KG1 (cell line): ENCODE results near the gene CASTOR1.

Experiments
- DNase-seq: peaks from one replicate; lab custom pipeline; 2025; lab: John Stamatoyannopoulos, UW

The CASTOR1 gene

DNA sequence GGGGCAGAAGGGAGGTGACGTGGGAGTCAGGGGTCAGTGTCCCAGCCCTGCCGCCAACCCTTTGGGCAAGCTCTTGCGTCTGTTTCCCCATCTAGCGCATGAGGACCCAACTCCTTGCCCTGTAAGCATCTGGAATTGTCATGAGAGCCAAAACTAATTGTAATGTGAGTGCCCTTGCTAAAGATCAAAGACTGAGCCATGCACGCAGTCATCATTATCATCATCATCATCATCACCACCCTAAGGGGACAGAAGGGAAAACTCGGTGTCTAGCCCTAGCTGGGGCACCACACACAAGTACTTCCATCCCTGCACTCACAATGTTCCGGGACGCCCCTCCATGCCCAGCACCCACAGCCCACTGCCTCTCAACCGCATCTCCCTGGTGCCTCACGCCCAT is 45.2 kb downstream of the CASTOR1 start:
- DNase-seq: no peak

GRCh38 chr22:30243661-30244060 is 45.6 kb downstream of the CASTOR1 start:
- no peak for DNase-seq

GRCh38 chr22:30241576-30242371 is 47.5 kb downstream of the CASTOR1 start:
- DNase-seq: no peak

DNA sequence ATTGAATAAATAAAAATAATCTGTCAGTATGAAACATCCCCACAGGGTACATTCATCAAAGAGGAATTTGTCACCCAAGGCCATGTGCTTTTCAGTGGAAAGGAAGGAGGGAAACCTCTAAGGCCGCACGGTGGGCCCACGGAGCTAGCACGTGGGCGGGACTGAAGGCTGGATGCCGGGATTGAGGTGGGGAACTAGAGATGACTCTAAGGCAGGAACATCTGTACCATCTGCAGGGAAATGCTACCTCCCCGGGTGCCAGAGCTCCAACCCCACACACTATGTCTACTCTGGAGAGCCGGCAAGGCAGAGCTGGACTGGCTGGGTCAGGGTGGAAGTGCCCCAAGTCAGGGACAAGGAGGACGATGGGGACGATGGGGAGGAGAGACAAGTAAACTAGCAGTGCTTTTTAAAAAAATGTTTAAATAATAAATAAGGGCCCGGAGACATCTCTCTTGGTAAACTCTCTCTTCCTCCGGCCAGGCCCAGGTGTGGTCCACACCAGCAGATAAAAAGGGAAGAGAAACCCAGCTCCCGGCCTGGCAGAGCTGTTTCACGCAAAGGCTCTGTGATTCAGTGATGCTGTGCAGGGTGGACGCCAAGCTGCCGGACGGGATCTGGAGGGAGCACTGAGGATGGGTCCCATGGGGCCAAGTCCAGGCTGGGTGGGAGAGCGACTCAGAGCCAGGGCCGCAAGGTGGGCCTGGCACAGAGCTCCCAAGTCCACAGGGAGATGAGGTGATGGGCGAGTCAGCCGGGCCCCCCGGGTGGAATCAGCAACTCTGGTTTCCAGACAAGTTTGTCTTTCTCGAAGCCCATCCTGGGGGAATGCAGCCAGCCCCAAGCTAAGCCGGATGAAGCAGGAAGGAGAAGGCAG is 48.5 kb downstream of the CASTOR1 start:
- no peak for DNase-seq

GRCh38 chr22:30239488-30240405 is 49.6 kb downstream of the CASTOR1 start:
- no peak for DNase-seq

DNA sequence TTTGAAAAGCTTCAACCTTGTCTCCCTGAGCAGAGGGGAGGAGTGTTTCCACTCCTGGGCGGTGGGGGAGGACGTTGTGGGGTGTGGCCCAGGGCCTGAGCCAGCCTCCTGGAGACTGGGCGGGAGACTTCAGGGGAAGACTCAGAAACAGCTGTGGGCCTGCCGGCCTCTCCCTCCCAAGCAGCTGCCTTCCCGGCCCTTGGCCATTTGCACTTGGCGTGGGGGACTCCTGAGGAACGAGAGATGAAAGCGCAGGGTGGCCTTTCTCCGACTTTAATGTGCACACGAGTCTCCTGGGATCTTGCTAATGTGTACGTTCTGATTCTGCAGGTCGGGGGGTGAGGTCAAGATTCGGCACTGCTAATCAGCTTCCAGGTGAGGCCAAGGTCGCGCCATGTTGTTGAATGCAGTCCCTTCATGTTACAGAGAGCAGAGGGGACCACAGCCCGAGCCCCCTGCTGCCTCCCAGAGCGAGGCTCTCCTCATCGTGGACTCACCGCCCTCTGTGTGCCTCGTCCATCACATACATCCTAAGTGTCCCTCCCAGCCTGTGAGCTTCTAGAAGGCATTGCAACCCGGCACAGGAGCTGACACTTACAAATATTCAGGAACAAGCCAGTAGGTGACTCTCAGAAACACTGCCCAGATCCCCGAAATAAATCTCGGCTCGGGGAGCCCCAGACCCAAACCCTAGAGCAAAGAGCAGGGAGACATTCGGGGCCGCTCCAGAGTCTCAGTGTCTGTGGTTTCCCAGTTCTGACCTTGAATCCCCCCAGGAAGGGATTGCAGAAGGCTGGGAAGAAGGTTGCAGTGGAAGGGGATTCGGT is 50.4 kb downstream of the CASTOR1 start:
- no peak for DNase-seq

DNA sequence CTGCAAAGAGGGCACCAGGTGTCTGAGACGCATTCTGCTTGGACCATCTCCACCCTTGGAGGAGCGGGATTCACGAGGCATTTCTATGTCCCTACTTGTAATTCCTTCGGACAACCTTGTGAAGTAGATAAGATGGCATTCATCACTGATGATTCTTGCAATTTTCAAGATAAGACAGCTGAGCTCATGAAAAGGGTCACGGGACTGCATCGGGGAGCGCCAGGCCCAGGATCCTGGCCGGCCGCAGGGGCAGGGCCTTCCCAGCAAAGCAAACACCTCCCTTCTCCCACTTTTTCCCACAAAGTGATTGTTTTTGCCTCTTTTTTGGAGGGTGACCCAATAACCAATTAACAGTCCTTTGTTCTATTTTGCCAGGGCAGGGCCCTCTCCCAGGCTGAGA is 51.2 kb downstream of the CASTOR1 start:
- DNase-seq: no peak

DNA sequence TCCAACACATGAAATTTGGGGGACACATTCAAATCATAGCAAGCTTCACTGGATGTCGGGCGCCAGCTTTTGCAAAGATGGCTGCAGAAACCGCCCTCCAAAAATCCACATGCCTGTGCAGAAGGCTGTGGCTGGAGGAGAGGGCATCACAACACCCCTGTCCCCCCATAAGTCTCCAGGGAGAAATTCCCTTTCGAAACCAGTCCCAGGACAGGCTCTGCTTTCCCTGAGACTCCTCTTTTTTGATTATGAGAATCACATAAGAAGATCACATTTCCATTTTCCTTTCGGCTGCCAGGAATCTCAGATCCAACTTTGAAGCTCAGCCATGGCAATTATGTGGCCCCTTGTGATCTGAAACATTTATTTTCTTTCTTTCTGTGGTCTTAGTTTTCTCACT is 52.4 kb downstream of the CASTOR1 start:
- DNase-seq: no peak

GRCh38 chr22:30235687-30236170 is 53.6 kb downstream of the CASTOR1 start:
- no peak for DNase-seq
